Activated CD4-positive, CD25-positive, alpha-beta regulatory T cell (primary cell): ENCODE data around the gene LRRC47.

Source experiments
- DNase-seq, 4 experiments: peaks; one replicate each; lab custom pipeline; 2025; lab: John Stamatoyannopoulos, UW

The LRRC47 gene

GRCh38 chr1:3785456-3786157 lies 10.7 kb downstream of the LRRC47 start:
- no peak for DNase-seq

- no peak for DNase-seq
Observed at GRCh38 chr1:3785045-3785444, 11.3 kb downstream of the LRRC47 start.

- DNase-seq: no peak
Observed at GRCh38 chr1:3783651-3784474, 12.4 kb downstream of the LRRC47 start.

GRCh38 chr1:3780901-3781300 lies 15.4 kb downstream of the LRRC47 start:
- no peak for DNase-seq

GRCh38 chr1:3779912-3780416 lies 16.3 kb downstream of the LRRC47 start:
- DNase-seq: no peak

- no peak for DNase-seq
Observed at GRCh38 chr1:3779265-3779911, 16.9 kb downstream of the LRRC47 start.

GRCh38 chr1:3778590-3779264 lies 17.6 kb downstream of the LRRC47 start:
- DNase-seq: no peak

GRCh38 chr1:3777647-3778589 lies 18.4 kb downstream of the LRRC47 start:
- no peak for DNase-seq

- no peak for DNase-seq
Observed at GRCh38 chr1:3777078-3777547, 19.2 kb downstream of the LRRC47 start.

- no peak for DNase-seq
Observed at GRCh38 chr1:3776231-3776961, 19.9 kb downstream of the LRRC47 start.

- DNase-seq: peak in 2 of 4 experiments; percentile 28
Observed at GRCh38 chr1:3775490-3776230, 20.6 kb downstream of the LRRC47 start.

GRCh38 chr1:3774946-3775489 lies 21.3 kb downstream of the LRRC47 start:
- DNase-seq: no peak

GRCh38 chr1:3774276-3774945 lies 21.9 kb downstream of the LRRC47 start:
- DNase-seq: no peak

GRCh38 chr1:3773572-3774275 lies 22.6 kb downstream of the LRRC47 start:
- DNase-seq: no peak

GRCh38 chr1:3772715-3773571 lies 23.4 kb downstream of the LRRC47 start, which contains the start of gene SMIM1:
Gene SMIM1 (plus strand): TSS chr1:3772749. CDS start chr1:3775374, 2,625 bp downstream.
- no peak for DNase-seq

GRCh38 chr1:3772027-3772714 lies 24.1 kb downstream of the LRRC47 start:
- peak; percentile 82 to 85 (median 84) for DNase-seq
